ENCODE data around the gene SPRY4. TPM values are rescaled to one million over a fixed set of nuclear protein-coding genes. Genes with fewer than 3 reads are reported as not detected.
"Not testable (repeated sequence)": the region's sequence is repeated elsewhere in the genome, so short reads cannot be mapped to it uniquely, and the experiment has no call there.

The SPRY4 gene
- 41.7 TPM for polyA plus RNA-seq
- long read RNA-seq, donor 1, full-length matches to known transcripts, result 23 of 23 reads
- long read RNA-seq, donor 1, partial matches to known transcripts, result 0 of 23 reads
- long read RNA-seq, donor 1, other reads (novel, unspliced or antisense), result 0 of 23 reads
- long read RNA-seq, donor 2, full-length matches to known transcripts, result 44 of 44 reads
- long read RNA-seq, donor 2, partial matches to known transcripts, result 0 of 44 reads
- long read RNA-seq, donor 2, other reads (novel, unspliced or antisense), result 0 of 44 reads
- long read RNA-seq, donor 3, full-length matches to known transcripts, result 81 of 81 reads
- long read RNA-seq, donor 3, partial matches to known transcripts, result 0 of 81 reads
- long read RNA-seq, donor 3, other reads (novel, unspliced or antisense), result 0 of 81 reads
- long read RNA-seq, donor 4, full-length matches to known transcripts, result 8 of 8 reads
- long read RNA-seq, donor 4, partial matches to known transcripts, result 0 of 8 reads
- long read RNA-seq, donor 4, other reads (novel, unspliced or antisense), result 0 of 8 reads
- long read RNA-seq, donor 5, full-length matches to known transcripts, result 18 of 18 reads
- long read RNA-seq, donor 5, partial matches to known transcripts, result 0 of 18 reads
- long read RNA-seq, donor 5, other reads (novel, unspliced or antisense), result 0 of 18 reads
- long read RNA-seq, donor 6, full-length matches to known transcripts, result 45 of 45 reads
- long read RNA-seq, donor 6, partial matches to known transcripts, result 0 of 45 reads
- long read RNA-seq, donor 6, other reads (novel, unspliced or antisense), result 0 of 45 reads
- long read RNA-seq, donor 7, full-length matches to known transcripts, result 48 of 48 reads
- long read RNA-seq, donor 7, partial matches to known transcripts, result 0 of 48 reads
- long read RNA-seq, donor 7, other reads (novel, unspliced or antisense), result 0 of 48 reads
- long read RNA-seq, donor 8, full-length matches to known transcripts, result 69 of 69 reads
- long read RNA-seq, donor 8, partial matches to known transcripts, result 0 of 69 reads
- long read RNA-seq, donor 8, other reads (novel, unspliced or antisense), result 0 of 69 reads
- long read RNA-seq, donor 9, full-length matches to known transcripts, result 30 of 30 reads
- long read RNA-seq, donor 9, partial matches to known transcripts, result 0 of 30 reads
- long read RNA-seq, donor 9, other reads (novel, unspliced or antisense), result 0 of 30 reads
- long read RNA-seq, donor 10, full-length matches to known transcripts, result 39 of 39 reads
- long read RNA-seq, donor 10, partial matches to known transcripts, result 0 of 39 reads
- long read RNA-seq, donor 10, other reads (novel, unspliced or antisense), result 0 of 39 reads
- long read RNA-seq, donor 11, full-length matches to known transcripts, result 31 of 31 reads
- long read RNA-seq, donor 11, partial matches to known transcripts, result 0 of 31 reads
- long read RNA-seq, donor 11, other reads (novel, unspliced or antisense), result 0 of 31 reads

GRCh38 chr5:142324871-142325724 lies at the start of gene SPRY4:
Gene SPRY4, minus strand, starts transcription at chr5:142325021. Its CDS starts 9,913 bp downstream, at chr5:142315108.
- WGBS (ENCODE audit: insufficient coverage, low lambda C conversion rate), result no CpG with 5 or more reads among the region's 54 CpGs
- Histone ChIP-seq H3K27me3 (ENCODE audit: control insufficient read depth, insufficient read depth, low read length) (no peaks in the 10 kb centered on the region), H3K4me3 (ENCODE audit: low read length) (peak within 1 kb of the TSS; percentile 93), H3K27ac (ENCODE audit: low read length) (peak within 1 kb of the TSS; percentile 93), H3K36me3 (ENCODE audit: control insufficient read depth, insufficient read depth, low read length) (no peaks in the 10 kb centered on the region), H3K4me1 (ENCODE audit: control insufficient read depth, insufficient read depth, low read length) (peaks cover 29% of the 10 kb centered on the region), H3K9me3 (ENCODE audit: control insufficient read depth, low read depth, low read length) (no peaks in the 10 kb centered on the region)
- peak; percentile 97 to 98 for DNase-seq

GRCh38 chr5:142368529-142368928 lies 43.7 kb upstream of the SPRY4 start:
- no peaks in the 10 kb centered on the region for H3K36me3 ChIP-seq (ENCODE audit: control insufficient read depth, insufficient read depth, low read length)
- no peak for DNase-seq
- H3K4me1 ChIP-seq (ENCODE audit: control insufficient read depth, insufficient read depth, low read length), result peaks cover 4% of the 10 kb centered on the region
- no peak overlapping the region for H3K4me3 ChIP-seq (ENCODE audit: low read length)
- no peak overlapping the region for H3K27ac ChIP-seq (ENCODE audit: low read length)
- H3K27me3 ChIP-seq (ENCODE audit: control insufficient read depth, insufficient read depth, low read length), result no peaks in the 10 kb centered on the region
- H3K9me3 ChIP-seq (ENCODE audit: control insufficient read depth, low read depth, low read length), result no peaks in the 10 kb centered on the region
- WGBS (ENCODE audit: insufficient coverage, low lambda C conversion rate), result no CpG with 5 or more reads among the region's 2 CpGs

GRCh38 chr5:142366007-142366406 lies 41.2 kb upstream of the SPRY4 start:
- no CpG with 5 or more reads among the region's 4 CpGs for WGBS (ENCODE audit: insufficient coverage, low lambda C conversion rate)
- DNase-seq, result no peak

GRCh38 chr5:142364251-142365145 lies 39.7 kb upstream of the SPRY4 start:
- H3K36me3 ChIP-seq (ENCODE audit: control insufficient read depth, insufficient read depth, low read length), result no peaks in the 10 kb centered on the region
- H3K4me1 ChIP-seq (ENCODE audit: control insufficient read depth, insufficient read depth, low read length), result peaks cover 9% of the 10 kb centered on the region
- no peaks in the 10 kb centered on the region for H3K9me3 ChIP-seq (ENCODE audit: control insufficient read depth, low read depth, low read length)
- peak in 1 of 2 donors; percentile 61 for DNase-seq
- 68% methylated on average over 3 of the region's 23 CpGs for WGBS (ENCODE audit: insufficient coverage, low lambda C conversion rate)
- no peak overlapping the region for H3K4me3 ChIP-seq (ENCODE audit: low read length)
- H3K27me3 ChIP-seq (ENCODE audit: control insufficient read depth, insufficient read depth, low read length), result no peaks in the 10 kb centered on the region
- peak overlapping the region; percentile 21 for H3K27ac ChIP-seq (ENCODE audit: low read length)

More at GRCh38 chr5:142366007-142366406, 41.2 kb upstream of the SPRY4 start:
- no peaks in the 10 kb centered on the region for H3K9me3 ChIP-seq (ENCODE audit: control insufficient read depth, low read depth, low read length)
- peaks cover 9% of the 10 kb centered on the region for H3K4me1 ChIP-seq (ENCODE audit: control insufficient read depth, insufficient read depth, low read length)
- H3K27ac ChIP-seq (ENCODE audit: low read length), result no peak overlapping the region
- no peaks in the 10 kb centered on the region for H3K36me3 ChIP-seq (ENCODE audit: control insufficient read depth, insufficient read depth, low read length)
- no peak overlapping the region for H3K4me3 ChIP-seq (ENCODE audit: low read length)
- H3K27me3 ChIP-seq (ENCODE audit: control insufficient read depth, insufficient read depth, low read length), result no peaks in the 10 kb centered on the region

GRCh38 chr5:142363619-142363963 lies 38.8 kb upstream of the SPRY4 start:
- H3K4me1 ChIP-seq (ENCODE audit: control insufficient read depth, insufficient read depth, low read length), result peaks cover 9% of the 10 kb centered on the region
- H3K4me3 ChIP-seq (ENCODE audit: low read length), result no peak overlapping the region
- WGBS (ENCODE audit: insufficient coverage, low lambda C conversion rate), result no CpG with 5 or more reads among the region's 5 CpGs
- no peaks in the 10 kb centered on the region for H3K36me3 ChIP-seq (ENCODE audit: control insufficient read depth, insufficient read depth, low read length)
- DNase-seq, result no peak
- H3K27ac ChIP-seq (ENCODE audit: low read length), result peak overlapping the region; percentile 91
- no peaks in the 10 kb centered on the region for H3K27me3 ChIP-seq (ENCODE audit: control insufficient read depth, insufficient read depth, low read length)
- H3K9me3 ChIP-seq (ENCODE audit: control insufficient read depth, low read depth, low read length), result no peaks in the 10 kb centered on the region

GRCh38 chr5:142362193-142362592 lies 37.4 kb upstream of the SPRY4 start:
- not testable (repeated sequence) for H3K36me3 ChIP-seq (ENCODE audit: control insufficient read depth, insufficient read depth, low read length); H3K4me3 ChIP-seq (ENCODE audit: low read length); H3K27me3 ChIP-seq (ENCODE audit: control insufficient read depth, insufficient read depth, low read length); H3K9me3 ChIP-seq (ENCODE audit: control insufficient read depth, low read depth, low read length); DNase-seq
- no CpG with 5 or more reads among the region's 11 CpGs for WGBS (ENCODE audit: insufficient coverage, low lambda C conversion rate)
- Histone ChIP-seq H3K4me1 (ENCODE audit: control insufficient read depth, insufficient read depth, low read length) (peaks cover 15% of the 10 kb centered on the region), H3K27ac (ENCODE audit: low read length) (peak overlapping the region; percentile 91)

- no peaks in the 10 kb centered on the region for H3K36me3 ChIP-seq (ENCODE audit: control insufficient read depth, insufficient read depth, low read length)
- H3K4me3 ChIP-seq (ENCODE audit: low read length), result no peak overlapping the region
- DNase-seq, result peak in 1 of 2 donors; percentile 56
- WGBS (ENCODE audit: insufficient coverage, low lambda C conversion rate), result 17% methylated on average over 1 of the region's 12 CpGs
- H3K4me1 ChIP-seq (ENCODE audit: control insufficient read depth, insufficient read depth, low read length), result peaks cover 19% of the 10 kb centered on the region
- H3K27me3 ChIP-seq (ENCODE audit: control insufficient read depth, insufficient read depth, low read length), result no peaks in the 10 kb centered on the region
- H3K9me3 ChIP-seq (ENCODE audit: control insufficient read depth, low read depth, low read length), result no peaks in the 10 kb centered on the region
- H3K27ac ChIP-seq (ENCODE audit: low read length), result no peak overlapping the region
These were observed 35.8 kb upstream of the SPRY4 start for GRCh38 chr5:142360607-142361120.

GRCh38 chr5:142360051-142360498 lies 35.3 kb upstream of the SPRY4 start:
- no peak overlapping the region for H3K27ac ChIP-seq (ENCODE audit: low read length)
- DNase-seq, result no peak
- no CpG with 5 or more reads among the region's 1 CpG for WGBS (ENCODE audit: insufficient coverage, low lambda C conversion rate)
- H3K27me3 ChIP-seq (ENCODE audit: control insufficient read depth, insufficient read depth, low read length), result no peaks in the 10 kb centered on the region
- no peaks in the 10 kb centered on the region for H3K36me3 ChIP-seq (ENCODE audit: control insufficient read depth, insufficient read depth, low read length)
- no peak overlapping the region for H3K4me3 ChIP-seq (ENCODE audit: low read length)
- H3K4me1 ChIP-seq (ENCODE audit: control insufficient read depth, insufficient read depth, low read length), result peaks cover 19% of the 10 kb centered on the region
- no peaks in the 10 kb centered on the region for H3K9me3 ChIP-seq (ENCODE audit: control insufficient read depth, low read depth, low read length)

Measured in large intestine (tissue), 12 donors.